Measurements from ENCODE around the gene CXCL9.
A peak's percentile ranks its signal among the peaks of the same experiment; 100 is the strongest.
"Not testable (repeated sequence)": the region's sequence is repeated elsewhere in the genome, so short reads cannot be mapped to it uniquely, and the experiment has no call there.

Gene CXCL9

DNA sequence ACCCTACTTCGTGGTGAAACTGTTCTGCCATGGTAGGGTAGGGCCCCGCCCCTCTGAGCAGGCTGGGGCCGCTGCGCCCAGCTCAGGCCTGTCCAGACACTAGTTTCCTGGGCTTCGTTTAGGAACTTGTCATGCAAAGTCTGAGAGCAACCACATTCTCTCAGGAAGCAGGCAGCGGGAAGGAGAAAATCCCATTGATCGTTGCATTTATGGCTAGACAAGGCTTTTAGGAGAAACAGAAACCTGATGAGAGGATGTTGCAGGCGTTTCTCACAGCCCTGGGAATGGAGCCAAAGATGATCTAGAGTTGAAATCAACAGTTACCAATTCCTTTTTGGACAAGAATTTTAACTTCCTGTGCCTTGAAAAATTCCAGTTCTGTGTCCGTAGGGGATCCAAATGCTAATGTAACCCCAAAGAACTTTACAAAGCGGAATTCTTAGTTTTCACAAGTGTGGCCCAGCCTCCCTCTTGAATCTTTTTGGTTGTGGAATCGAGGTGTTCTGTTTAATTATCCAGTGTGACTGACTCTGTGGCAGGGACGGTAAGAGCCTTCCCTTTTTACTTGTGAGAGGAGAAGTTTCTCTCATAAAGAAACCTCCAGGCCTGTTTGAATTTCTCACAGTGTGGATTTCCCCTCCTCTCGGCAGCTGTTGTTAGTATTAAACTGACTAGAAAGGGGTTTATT is 4.5 kb upstream of the CXCL9 start:
- DNase-seq, result peak; percentile 76

GRCh38 chr4:76011018-76011670 is 3.8 kb upstream of the CXCL9 start:
- no peak for DNase-seq

GRCh38 chr4:76010576-76010975 is 3.3 kb upstream of the CXCL9 start:
- no peak for DNase-seq

DNA sequence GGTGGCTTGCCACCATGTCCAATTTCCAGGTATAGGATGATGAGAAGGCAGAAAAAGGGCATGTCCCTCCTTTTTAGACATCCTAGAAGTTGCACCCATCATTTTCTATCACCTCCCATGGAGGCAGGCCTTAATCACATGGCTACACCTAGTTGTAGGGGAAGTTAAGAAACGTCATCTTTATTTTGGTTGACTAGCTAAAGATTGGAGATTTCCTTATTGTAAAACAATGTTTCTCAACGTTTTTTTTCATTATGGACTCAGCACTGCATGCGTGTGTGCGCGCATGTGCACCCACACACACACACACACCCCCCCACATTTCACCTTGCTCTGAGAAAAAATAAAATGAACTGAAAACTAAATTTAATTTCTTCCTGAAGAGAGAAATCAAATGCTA is 2.0 kb upstream of the CXCL9 start:
- no peak for DNase-seq

GRCh38 chr4:76003620-76004019 is 3.7 kb downstream of the CXCL9 start:
- DNase-seq, result no peak

GRCh38 chr4:76003035-76003434 is 4.3 kb downstream of the CXCL9 start:
- no peak for DNase-seq

DNA sequence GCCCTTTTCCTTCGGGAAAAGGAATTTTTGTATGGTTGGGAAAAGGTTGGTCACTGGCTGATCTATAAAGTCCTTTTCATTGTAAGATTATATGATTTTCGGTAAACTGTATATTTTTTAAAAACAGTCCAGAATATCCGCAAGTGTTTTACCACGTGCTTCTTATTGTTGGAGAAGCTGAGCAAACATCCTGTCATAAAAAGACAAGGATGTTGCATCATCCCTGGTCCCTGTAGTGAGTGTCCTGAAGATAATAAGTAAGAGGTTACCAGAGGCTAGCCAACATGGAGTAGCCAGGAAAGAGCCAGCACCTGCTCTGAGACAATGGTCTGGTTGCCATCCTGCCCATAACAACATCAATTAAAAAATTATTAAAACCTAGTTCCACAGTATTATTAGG is 5.1 kb downstream of the CXCL9 start:
- DNase-seq, result peak; percentile 25

DNA sequence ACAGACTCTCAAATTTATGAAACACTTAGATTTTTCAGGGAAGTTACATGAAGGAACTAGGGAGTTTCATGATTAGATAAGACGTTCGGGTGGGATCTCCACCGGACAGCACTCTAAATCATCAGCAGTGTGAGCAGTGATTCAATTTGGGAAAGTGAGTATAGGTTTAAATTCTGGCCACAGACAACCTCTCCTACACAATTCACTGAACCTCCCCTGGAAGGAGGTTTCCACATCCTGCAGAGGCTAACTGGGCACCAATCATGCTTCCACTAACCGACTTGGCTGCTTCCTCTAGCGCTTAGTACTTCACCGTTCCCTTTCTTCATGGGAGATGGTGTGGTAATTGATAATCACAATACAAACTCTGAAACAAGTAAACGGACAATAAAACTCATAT is 5.6 kb downstream of the CXCL9 start:
- no peak for DNase-seq

DNA sequence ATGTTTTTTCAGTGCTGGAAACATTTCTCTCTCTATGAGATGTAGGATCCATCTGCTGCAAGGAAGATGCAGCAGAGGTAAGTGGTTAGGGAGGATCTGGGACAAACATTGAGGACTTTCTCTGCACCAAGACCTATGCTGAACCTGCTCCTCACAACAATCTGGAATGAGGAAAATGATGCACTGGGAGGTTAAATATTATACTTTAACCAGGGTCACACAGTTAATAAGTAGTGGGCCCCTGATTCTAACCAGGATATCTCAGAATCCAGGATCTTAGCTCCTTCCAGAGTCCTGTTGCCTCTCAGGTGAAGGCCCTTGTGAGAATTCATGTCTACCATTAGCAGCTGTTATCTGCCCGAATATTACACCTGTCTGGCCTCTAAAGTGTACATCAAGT is 7.0 kb downstream of the CXCL9 start:
- DNase-seq, result no peak

DNA sequence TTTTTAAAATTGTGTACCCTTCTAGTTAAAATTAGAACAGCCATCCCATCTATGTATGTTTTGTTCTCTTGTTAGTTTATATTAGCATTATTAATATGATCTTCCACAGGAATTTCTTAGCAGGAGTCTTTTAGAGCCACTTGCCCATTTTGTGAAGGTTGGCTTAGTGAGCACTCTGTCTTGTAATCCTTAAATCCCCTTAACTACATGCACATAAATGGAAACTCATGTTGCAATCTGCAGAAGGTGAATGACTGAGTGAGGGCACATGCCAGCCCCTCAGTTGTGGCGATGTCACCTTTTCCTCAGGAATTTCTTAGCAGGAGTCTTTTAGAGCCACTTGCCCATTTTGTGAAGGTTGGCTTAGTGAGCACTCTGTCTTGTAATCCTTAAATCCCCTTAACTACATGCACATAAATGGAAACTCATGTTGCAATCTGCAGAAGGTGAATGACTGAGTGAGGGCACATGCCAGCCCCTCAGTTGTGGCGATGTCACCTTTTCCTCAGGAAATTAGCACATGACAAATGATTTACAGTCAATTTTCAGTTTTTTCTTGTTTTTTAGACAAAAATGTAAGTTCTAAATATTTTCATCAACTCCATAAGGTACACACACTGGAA is 8.7 kb downstream of the CXCL9 start:
- DNase-seq, result not testable (repeated sequence)

DNA sequence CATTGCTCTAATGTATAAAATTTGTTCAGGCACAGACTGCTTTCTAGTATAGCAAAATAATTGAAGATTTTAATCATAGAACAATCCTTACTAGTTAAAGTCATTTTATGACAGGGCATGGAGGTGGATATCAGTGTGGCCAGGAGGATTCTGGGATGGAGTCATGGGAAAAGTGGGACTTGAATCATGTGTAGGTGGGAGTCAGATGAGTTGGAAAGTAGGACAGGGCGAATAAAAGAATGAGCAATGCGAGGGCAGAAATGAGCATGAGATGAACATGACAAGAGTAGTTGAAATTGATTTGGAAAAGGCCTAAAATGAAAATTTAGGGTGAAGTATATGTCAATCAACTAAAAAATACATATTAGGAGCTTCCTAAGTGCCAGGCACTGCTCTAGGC is 9.4 kb downstream of the CXCL9 start:
- no peak for DNase-seq

- DNase-seq, result no peak
These were observed 10.2 kb downstream of the CXCL9 start for GRCh38 chr4:75997081-75997480.

- DNase-seq, result peak; percentile 47
These were observed 11.6 kb downstream of the CXCL9 start for GRCh38 chr4:75995727-75996126.

GRCh38 chr4:75992462-75992861 is 14.8 kb downstream of the CXCL9 start:
- no peak for DNase-seq

DNA sequence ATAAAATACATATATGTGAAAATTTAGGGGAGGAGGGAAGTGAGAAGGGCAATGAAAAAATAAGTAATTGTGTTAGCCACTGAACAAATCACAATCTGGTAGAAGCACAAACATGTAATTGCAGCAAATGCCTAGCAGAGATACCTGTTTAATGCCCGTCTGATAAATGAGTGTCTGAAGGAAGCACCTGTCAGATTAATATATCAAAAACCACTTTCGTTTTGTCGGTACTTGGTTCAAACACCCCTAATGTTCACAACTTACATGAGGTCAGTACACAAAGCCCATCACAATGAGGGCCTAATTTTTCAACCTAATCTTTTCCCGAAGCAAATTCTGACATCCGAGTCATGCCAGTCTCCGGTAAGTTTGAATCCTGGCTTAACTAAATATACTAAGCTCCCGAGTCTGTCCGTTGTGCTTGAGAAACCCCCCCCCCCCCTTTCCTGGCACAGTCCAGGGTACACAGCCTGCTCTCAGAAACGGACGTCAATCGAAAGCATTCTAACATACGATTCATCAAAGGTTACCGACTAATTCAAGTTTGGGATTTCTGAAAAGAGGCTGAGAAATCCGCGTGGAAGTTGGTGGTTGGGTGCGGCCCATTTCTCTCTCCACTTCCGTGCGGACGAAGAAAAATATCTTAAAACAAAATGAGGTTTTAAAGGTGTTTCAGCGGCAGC is 17.3 kb downstream of the CXCL9 start:
- no peak for DNase-seq

DNA sequence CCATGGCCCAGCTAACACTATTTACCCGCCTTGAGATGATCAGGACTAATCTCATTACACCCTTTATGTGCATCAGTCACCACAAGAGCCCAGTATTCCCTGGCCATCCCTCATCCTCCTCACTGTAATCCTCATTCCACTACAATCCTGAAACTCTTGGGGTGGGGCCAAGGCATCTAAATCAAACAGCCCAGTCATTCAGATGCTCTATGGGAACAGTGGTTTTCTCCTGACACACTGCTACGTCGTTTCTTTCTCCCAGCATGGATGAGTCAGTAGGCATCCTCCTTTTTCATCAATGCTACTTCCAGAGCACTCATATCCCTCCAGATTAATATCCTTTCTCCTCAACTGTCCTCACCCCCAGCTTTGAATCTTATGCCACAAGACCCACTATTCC is 22.2 kb downstream of the CXCL9 start:
- DNase-seq, result peak; percentile 91

GRCh38 chr4:75980576-75980975 is 26.7 kb downstream of the CXCL9 start:
- DNase-seq, result no peak

GRCh38 chr4:75976177-75976576 is 31.1 kb downstream of the CXCL9 start:
- no peak for DNase-seq

DNA sequence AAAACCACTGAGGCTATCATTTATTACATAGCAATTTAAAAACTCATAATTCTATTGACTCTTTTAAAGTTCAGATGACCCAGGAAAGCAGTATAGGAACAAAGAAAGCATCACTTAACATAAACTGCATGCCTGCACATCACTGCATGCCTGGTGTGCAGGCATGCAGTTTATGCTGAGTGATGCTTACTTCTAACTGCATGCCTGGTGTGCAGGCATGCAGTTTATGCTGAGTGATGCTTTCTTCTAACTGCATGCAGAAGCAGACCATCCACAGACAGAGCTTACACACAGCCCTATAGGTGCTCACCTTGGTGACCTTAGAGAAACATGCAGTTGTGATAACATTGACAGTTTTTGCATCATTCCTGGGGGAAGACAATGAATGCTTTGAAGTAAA is 33.5 kb downstream of the CXCL9 start:
- DNase-seq, result no peak

- DNase-seq, result no peak
These were observed 39.2 kb downstream of the CXCL9 start for GRCh38 chr4:75968084-75968483.

- DNase-seq, result no peak
These were observed 43.8 kb downstream of the CXCL9 start for GRCh38 chr4:75963558-75963957.

- not testable (repeated sequence) for DNase-seq
These were observed 45.2 kb downstream of the CXCL9 start for GRCh38 chr4:75962072-75962471.

DNA sequence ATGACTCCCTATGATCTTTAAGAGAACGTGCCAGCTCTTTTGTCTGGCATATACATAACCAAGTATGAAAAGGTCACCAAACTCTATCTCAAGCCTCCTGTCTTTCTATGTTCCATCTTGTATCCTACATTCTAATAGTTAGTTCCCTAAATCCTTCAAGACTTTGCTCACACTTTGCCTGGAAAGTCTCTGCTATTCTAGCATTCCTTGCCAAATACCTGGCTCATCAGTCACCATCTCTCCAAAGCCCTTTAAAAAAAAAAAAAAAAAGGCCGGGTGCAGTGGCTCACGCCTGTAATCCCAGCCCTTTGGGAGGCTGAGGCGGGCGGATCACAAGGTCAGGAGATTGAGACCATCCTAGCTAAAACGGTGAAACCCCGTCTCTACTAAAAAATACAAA is 48.8 kb downstream of the CXCL9 start:
- DNase-seq, result peak; percentile 25

DNA sequence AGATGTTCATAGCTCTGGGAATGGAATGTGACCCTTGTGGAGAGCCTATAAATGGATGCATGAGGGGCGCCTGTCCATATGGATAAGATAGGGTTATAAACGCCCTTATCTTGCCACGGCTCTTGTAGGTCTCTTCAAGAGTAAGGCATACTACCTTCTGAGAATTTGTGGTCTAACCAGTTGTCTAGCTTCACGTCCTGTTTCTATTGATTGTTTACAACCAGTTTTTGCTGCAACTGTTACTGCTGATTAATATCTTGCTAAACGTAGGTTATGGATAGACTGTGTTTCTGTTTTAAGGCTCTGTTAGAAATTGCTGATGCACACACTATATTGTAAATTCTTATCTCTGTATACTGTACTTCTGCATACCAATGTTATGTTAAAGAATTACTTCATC is 52.5 kb downstream of the CXCL9 start:
- DNase-seq, result not testable (repeated sequence)
